H9 (cell line): ENCODE data around the gene GABRB3. TPM values are rescaled to one million over a fixed set of nuclear protein-coding genes. Genes with fewer than 3 reads are reported as not detected.

Experiments used
- DNase-seq: peaks from one replicate; pipeline ENCODE4 v3.0.0-alpha.2; 2017
- H2AFZ ChIP-seq: one replicate; pipeline ENCODE4 v1.6.1; 2013; ENCODE audit warnings: mild to moderate bottlenecking, low read length, control low read depth, moderate library complexity
- H2AK5ac ChIP-seq: 2 replicates; pipeline ENCODE4 v1.6.1; 2013; ENCODE audit warnings: low read length, control low read depth, mixed read lengths; ENCODE audit not compliant: insufficient read length
- H2BK120ac ChIP-seq: one replicate; pipeline ENCODE4 v1.6.1; 2013; ENCODE audit warnings: low read depth, mild to moderate bottlenecking, low read length, control low read depth, inconsistent platforms; ENCODE audit not compliant: poor library complexity, severe bottlenecking
- H2BK12ac ChIP-seq: 2 replicates; pipeline ENCODE4 v1.6.1; 2013; ENCODE audit warnings: low read length, control low read depth, mixed read lengths, low read depth; ENCODE audit not compliant: insufficient read length
- H2BK15ac ChIP-seq: 2 replicates; pipeline ENCODE4 v1.6.1; 2013; ENCODE audit warnings: low read depth, low read length, control low read depth
- H2BK20ac ChIP-seq: one replicate; pipeline ENCODE4 v1.6.1; 2013; ENCODE audit warnings: low read depth, mild to moderate bottlenecking, low read length, control low read depth, inconsistent platforms; ENCODE audit not compliant: poor library complexity, severe bottlenecking
- H2BK5ac ChIP-seq: 2 replicates; pipeline ENCODE4 v1.6.1; 2013; ENCODE audit warnings: low read length, control low read depth, mixed read lengths; ENCODE audit not compliant: insufficient read length
- H3K14ac ChIP-seq: 2 replicates; pipeline ENCODE4 v1.6.1; 2013; ENCODE audit warnings: low read length, control low read depth; ENCODE audit not compliant: insufficient read depth
- H3K18ac ChIP-seq: 2 replicates; pipeline ENCODE4 v1.6.1; 2013; ENCODE audit warnings: low read depth, mild to moderate bottlenecking, mixed read lengths, low read length, control low read depth; ENCODE audit not compliant: insufficient read length
- H3K23ac ChIP-seq: 2 replicates; pipeline ENCODE4 v1.6.1; 2013; ENCODE audit warnings: low read length, control low read depth, mixed read lengths, low read depth; ENCODE audit not compliant: insufficient read length
- H3K23me2 ChIP-seq: 2 replicates; pipeline ENCODE4 v1.6.1; 2013; ENCODE audit warnings: low read depth, mild to moderate bottlenecking, mixed read lengths, low read length, control low read depth; ENCODE audit not compliant: insufficient read length, poor library complexity, severe bottlenecking
- H3K27ac ChIP-seq: 2 replicates; pipeline ENCODE4 v1.5.1; 2013; ENCODE audit warnings: low read length, control low read depth, mixed read lengths, low read depth; ENCODE audit not compliant: insufficient read length
- H3K27me3 ChIP-seq: 2 replicates; pipeline ENCODE4 v1.6.1; 2013; ENCODE audit warnings: low read length, control low read depth, inconsistent platforms; ENCODE audit not compliant: insufficient read depth
- H3K4ac ChIP-seq: 2 replicates; pipeline ENCODE4 v1.6.1; 2013; ENCODE audit warnings: low read depth, mild to moderate bottlenecking, control low read depth, inconsistent platforms, low read length, moderate library complexity
- H3K4me1 ChIP-seq: 2 replicates; pipeline ENCODE4 v1.6.1; 2013; ENCODE audit warnings: low read length, control low read depth, inconsistent platforms; ENCODE audit not compliant: insufficient read depth
- H3K4me2 ChIP-seq: 2 replicates; pipeline ENCODE4 v1.6.1; 2013; ENCODE audit warnings: low read length, control low read depth, mixed read lengths; ENCODE audit not compliant: insufficient read length, insufficient read depth
- H3K56ac ChIP-seq: 2 replicates; pipeline ENCODE4 v1.6.1; 2013; ENCODE audit warnings: low read depth, mild to moderate bottlenecking, mixed read lengths, low read length, control low read depth; ENCODE audit not compliant: insufficient read length
- H3K79me1 ChIP-seq: 2 replicates; pipeline ENCODE4 v1.6.1; 2013; ENCODE audit warnings: low read depth, mild to moderate bottlenecking, moderate library complexity, low read length, control low read depth, inconsistent platforms; ENCODE audit not compliant: insufficient read depth, poor library complexity, severe bottlenecking
- H3K79me2 ChIP-seq: 2 replicates; pipeline ENCODE4 v1.6.1; 2013; ENCODE audit warnings: low read length, control low read depth, inconsistent platforms; ENCODE audit not compliant: insufficient read depth
- H3K9ac ChIP-seq: 2 replicates; pipeline ENCODE4 v1.6.1; 2013; ENCODE audit warnings: low read length, control low read depth, mixed read lengths; ENCODE audit not compliant: insufficient read length; ENCODE audit errors: extremely low read depth
- H3K9me3 ChIP-seq: one replicate; pipeline ENCODE4 v1.6.1; 2013; ENCODE audit warnings: low read depth, low read length, inconsistent platforms; ENCODE audit not compliant: control insufficient read depth
- H3T11ph ChIP-seq: one replicate; pipeline ENCODE4 v1.6.1; 2013; ENCODE audit warnings: mild to moderate bottlenecking, low read length, control low read depth, inconsistent platforms
- H4K20me1 ChIP-seq: one replicate; pipeline ENCODE4 v1.6.1; 2013; ENCODE audit not compliant: control insufficient read depth, insufficient read length, insufficient read depth
- H4K5ac ChIP-seq: 2 replicates; pipeline ENCODE4 v1.6.1; 2013; ENCODE audit warnings: low read depth, mild to moderate bottlenecking, mixed read lengths, low read length, control low read depth; ENCODE audit not compliant: insufficient read length
- H4K8ac ChIP-seq: replicated peaks from 2 replicates; pipeline ENCODE4 v1.6.1; 2013; ENCODE audit warnings: low read length, control low read depth, mixed read lengths, low read depth; ENCODE audit not compliant: insufficient read length
- H4K91ac ChIP-seq: 2 replicates; pipeline ENCODE4 v1.6.1; 2013; ENCODE audit warnings: low read depth, mild to moderate bottlenecking, moderate library complexity, mixed read lengths, low read length, control low read depth; ENCODE audit not compliant: insufficient read length
- H3K27ac Mint-ChIP-seq, 3 experiments: 2 replicates in 2 of 3; 3 replicates in 1 of 3; pipeline ENCODE4 v1.8.0; 2020 to 2021; ENCODE audit warnings: mixed read lengths in 3 of 3, mild to moderate bottlenecking in 1 of 3, moderate library complexity in 1 of 3
- H3K27me3 Mint-ChIP-seq: 2 replicates; pipeline ENCODE4 v1.8.0; 2021; ENCODE audit warnings: low read depth, mild to moderate bottlenecking, moderate library complexity, mixed read lengths
- H3K36me3 Mint-ChIP-seq, 3 experiments: 2 replicates in 2 of 3; 3 replicates in 1 of 3; pipeline ENCODE4 v1.8.0; 2020 to 2021; ENCODE audit warnings: low read depth in 3 of 3, mixed read lengths in 3 of 3; ENCODE audit not compliant: insufficient read depth in 1 of 3
- H3K4me1 Mint-ChIP-seq, 2 experiments: 2 replicates each; pipeline ENCODE4 v1.8.0; 2020; ENCODE audit warnings: mixed read lengths in 2 of 2
- H3K4me3 Mint-ChIP-seq, 2 experiments: 2 replicates in 1 of 2; 3 replicates in 1 of 2; pipeline ENCODE4 v1.8.0; 2020 to 2021; ENCODE audit warnings: mild to moderate bottlenecking in 2 of 2, mixed read lengths in 2 of 2, moderate library complexity in 1 of 2
- H3K9me3 Mint-ChIP-seq, 2 experiments: 2 replicates in 1 of 2; 3 replicates in 1 of 2; pipeline ENCODE4 v1.8.0; 2020; ENCODE audit warnings: mild to moderate bottlenecking in 2 of 2, mixed read lengths in 2 of 2, moderate library complexity in 1 of 2
- WGBS: extraction: QIAGEN DNeasy Blood & Tissue Kit; methylation state at CpG from one replicate; pipeline ENCODE4 v1.1.7; 2013; ENCODE audit warnings: missing lambda C conversion rate, low lambda C conversion rate, mixed read lengths; ENCODE audit not compliant: insufficient read length; ENCODE audit errors: extremely low coverage; 5-methylcytosine and 5-hydroxymethylcytosine counted together
- total RNA-seq: library from RNA; stranded (reverse); gene quantifications from 2 replicates; pipeline ENCODE4 v1.2.1, GENCODE V29; 2021
- TF ChIP-seq, protein P1 (sequence below): fragments of 200-600 bp; sonication (generic); conservative IDR thresholded peaks from 3 replicates; pipeline ENCODE4 v1.8.0; 2021; ENCODE audit warnings: antibody characterized with exemption, mild to moderate bottlenecking

GABRB3 gene
- total RNA-seq, 1 experiment from 2014 or later = 98.2 TPM

DNA sequence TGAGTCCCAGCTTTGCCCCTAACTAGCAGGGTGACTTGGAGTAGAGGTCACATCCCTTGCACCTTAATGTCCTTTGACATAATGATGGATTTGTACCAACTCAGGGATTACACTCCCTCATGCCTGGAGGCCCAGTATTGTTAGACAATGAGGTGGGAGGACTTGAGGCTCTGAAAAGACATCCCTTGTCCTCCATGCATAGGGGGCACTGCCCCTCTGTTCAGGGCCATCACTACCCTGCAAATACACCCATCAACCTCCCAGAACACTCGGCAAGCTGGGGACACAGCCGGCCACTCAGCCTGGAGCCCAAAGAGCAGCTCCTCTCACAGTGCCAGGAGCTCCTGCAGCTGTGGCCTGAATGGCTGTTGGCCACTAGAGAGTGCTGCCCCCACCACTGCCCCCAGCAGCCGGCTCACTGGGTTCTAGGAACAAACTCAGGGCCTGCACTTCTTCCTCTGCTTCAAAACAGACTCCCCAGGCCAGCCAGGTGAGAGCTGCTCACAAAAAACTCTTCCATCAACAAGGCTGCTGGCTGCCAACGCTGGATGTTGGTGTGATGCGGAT, 90.2 kb downstream of the GABRB3 start:
- Histone ChIP-seq H4K91ac (no peak overlapping the region), H4K20me1 (no peaks in the 10 kb centered on the region), H2AK5ac (no peak overlapping the region), H2BK12ac (no peak overlapping the region), H3K23me2 (no peaks in the 10 kb centered on the region), H3K14ac (no peak overlapping the region; the same call in 1 of the 2 replicates), H2BK20ac (no peak overlapping the region), H3K27me3 (no peaks in the 10 kb centered on the region), H3K79me2 (peaks cover 11% of the 10 kb centered on the region; the same call in 1 of the 2 replicates), H3T11ph (no peak overlapping the region), H3K56ac (no peak overlapping the region), H2BK15ac (no peak overlapping the region), H3K4ac (no peak overlapping the region), H3K9me3 (no peaks in the 10 kb centered on the region), H3K27ac (peak overlapping the region; percentile 14), H2BK120ac (no peak overlapping the region), H3K4me1 (peaks cover 11% of the 10 kb centered on the region; the same call in 1 of the 2 replicates), H3K4me2 (no peak overlapping the region), H3K9ac (no peak overlapping the region), H2BK5ac (no peak overlapping the region), H4K8ac (no peak overlapping the region), H3K79me1 (peaks cover 3% of the 10 kb centered on the region), H3K18ac (no peak overlapping the region), H3K23ac (no peak overlapping the region), H4K5ac (no peak overlapping the region), H2AFZ (no peak overlapping the region)
- Mint-ChIP-seq H3K4me1 (peaks cover 33 to 43% of the 10 kb centered on the region in 2 experiments), H3K36me3 (peaks cover 0 to 3% (median 2%) of the 10 kb centered on the region in 3 experiments; a peak in 5 of 7 replicates), H3K9me3 (no peaks in the 10 kb centered on the region), H3K4me3 (no peak overlapping the region), H3K27ac (peak overlapping the region in 1 of 3 experiments; percentile 83; a peak in 3 of 7 replicates), H3K27me3 (no peaks in the 10 kb centered on the region; the same call in 1 of the 2 replicates)
- DNase-seq = peak; percentile 69
- no CpG with 5 or more reads among the region's 5 CpGs for WGBS
- TF ChIP-seq, protein P1, sequence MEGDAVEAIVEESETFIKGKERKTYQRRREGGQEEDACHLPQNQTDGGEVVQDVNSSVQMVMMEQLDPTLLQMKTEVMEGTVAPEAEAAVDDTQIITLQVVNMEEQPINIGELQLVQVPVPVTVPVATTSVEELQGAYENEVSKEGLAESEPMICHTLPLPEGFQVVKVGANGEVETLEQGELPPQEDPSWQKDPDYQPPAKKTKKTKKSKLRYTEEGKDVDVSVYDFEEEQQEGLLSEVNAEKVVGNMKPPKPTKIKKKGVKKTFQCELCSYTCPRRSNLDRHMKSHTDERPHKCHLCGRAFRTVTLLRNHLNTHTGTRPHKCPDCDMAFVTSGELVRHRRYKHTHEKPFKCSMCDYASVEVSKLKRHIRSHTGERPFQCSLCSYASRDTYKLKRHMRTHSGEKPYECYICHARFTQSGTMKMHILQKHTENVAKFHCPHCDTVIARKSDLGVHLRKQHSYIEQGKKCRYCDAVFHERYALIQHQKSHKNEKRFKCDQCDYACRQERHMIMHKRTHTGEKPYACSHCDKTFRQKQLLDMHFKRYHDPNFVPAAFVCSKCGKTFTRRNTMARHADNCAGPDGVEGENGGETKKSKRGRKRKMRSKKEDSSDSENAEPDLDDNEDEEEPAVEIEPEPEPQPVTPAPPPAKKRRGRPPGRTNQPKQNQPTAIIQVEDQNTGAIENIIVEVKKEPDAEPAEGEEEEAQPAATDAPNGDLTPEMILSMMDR = peak; percentile 46; the same call in 2 of the 3 replicates
